Amniotic stem cell (primary cell): ENCODE measurements around the gene ARSG.
A peak's percentile ranks its signal among the peaks of the same experiment; 100 is the strongest.
"Not testable (repeated sequence)": the region's sequence is repeated elsewhere in the genome, so short reads cannot be mapped to it uniquely, and the experiment has no call there.

Experiments used
- DNase-seq: peaks from one replicate; lab custom pipeline; 2025; lab: John Stamatoyannopoulos, UW

Gene ARSG

GRCh38 chr17:68290955-68291835 lies at the start of gene ARSG, which contains the start of gene SLC16A6:
ARSG (plus strand) TSS chr17:68291495; CDS start chr17:68307494, 15,999 bp downstream.
SLC16A6 (minus strand) TSS chr17:68291127; CDS start chr17:68278320, 12,807 bp downstream.
- no peak for DNase-seq

- DNase-seq: no peak
Observed at GRCh38 chr17:68246271-68247028, 44.8 kb upstream of the ARSG start.

GRCh38 chr17:68247445-68248198 lies 43.7 kb upstream of the ARSG start, which contains the start of gene AMZ2:
AMZ2 (plus strand) TSS chr17:68248043; CDS start chr17:68250188, 2,145 bp downstream.
- DNase-seq: peak; percentile 85

DNA sequence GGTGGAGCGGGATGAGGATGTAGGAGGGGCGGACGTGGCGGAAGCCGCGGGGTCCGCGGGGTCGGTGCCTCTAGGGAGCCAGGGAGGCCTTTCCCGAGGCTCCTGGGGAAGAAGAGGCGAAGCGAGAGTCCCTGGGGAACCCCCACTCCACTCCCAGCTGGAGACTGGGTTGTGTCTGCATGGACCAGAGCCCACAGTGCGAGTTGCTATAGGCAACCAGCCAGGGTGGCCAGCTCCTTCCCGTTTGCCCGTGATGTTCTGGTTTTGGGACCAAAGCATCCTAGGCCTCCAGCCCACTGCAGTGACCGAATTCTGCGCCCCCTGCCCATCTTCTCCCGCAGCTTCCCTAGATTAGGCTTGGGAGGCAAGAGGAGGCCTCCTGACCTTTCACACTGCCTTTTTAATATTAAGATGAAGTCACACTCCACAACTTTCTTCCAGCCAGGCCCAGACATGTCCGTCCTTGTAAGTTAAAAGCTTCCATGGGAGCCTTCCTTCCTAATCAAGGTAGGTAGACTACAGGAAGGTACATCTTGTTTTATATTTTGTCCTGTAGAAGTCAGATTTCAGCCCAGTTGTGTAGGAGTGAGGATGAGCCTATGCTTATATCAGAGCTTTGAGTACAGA lies 43.0 kb upstream of the ARSG start:
- DNase-seq: no peak

- no peak for DNase-seq
Observed at GRCh38 chr17:68248891-68249290, 42.4 kb upstream of the ARSG start.

- no peak for DNase-seq
Observed at GRCh38 chr17:68249354-68249765, 41.9 kb upstream of the ARSG start.

- not testable (repeated sequence) for DNase-seq
Observed at GRCh38 chr17:68253426-68253825, 37.9 kb upstream of the ARSG start.

DNA sequence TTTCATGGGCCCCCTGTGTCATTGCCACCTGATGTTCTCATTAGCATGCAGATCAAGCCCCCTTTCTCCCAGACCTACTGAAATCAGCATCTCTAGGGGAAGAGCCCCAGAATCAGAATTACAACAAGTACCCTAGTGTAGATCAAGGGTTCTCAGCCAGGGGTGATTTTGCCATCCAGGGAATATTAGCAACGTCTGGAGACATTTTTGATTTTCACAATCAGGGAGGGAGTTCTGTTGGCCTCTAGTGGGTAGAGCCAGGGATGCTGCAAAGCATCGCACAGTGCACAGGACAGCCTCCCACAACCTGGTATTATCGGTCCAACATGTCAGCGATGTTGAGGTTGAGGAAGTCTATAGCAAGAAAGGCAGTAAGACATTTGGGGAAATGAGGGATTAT lies 36.1 kb upstream of the ARSG start:
- DNase-seq: no peak

- DNase-seq: no peak
Observed at GRCh38 chr17:68255731-68256538, 35.4 kb upstream of the ARSG start.

DNA sequence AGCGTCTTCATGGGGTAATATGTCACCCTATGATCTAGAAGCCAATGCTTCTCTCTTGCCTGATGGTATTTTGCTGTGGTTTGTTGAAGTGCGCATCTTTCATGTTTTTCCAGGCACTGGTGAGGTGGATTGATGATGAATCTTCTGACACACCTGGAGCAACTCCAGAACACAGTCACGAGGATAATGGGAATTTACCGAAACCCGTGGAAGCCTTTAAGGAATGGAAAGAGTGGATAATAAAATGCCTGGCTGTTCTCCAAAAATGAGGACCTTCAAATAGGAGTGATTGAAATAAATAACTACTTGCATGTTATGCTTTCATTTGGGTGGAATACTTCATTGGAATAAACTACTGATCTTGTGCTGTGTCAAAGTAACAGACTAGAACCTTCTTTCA lies 34.6 kb upstream of the ARSG start:
- DNase-seq: not testable (repeated sequence)

- DNase-seq: no peak
Observed at GRCh38 chr17:68257934-68258333, 33.4 kb upstream of the ARSG start.

- DNase-seq: peak; percentile 8
Observed at GRCh38 chr17:68258890-68259647, 32.2 kb upstream of the ARSG start.

DNA sequence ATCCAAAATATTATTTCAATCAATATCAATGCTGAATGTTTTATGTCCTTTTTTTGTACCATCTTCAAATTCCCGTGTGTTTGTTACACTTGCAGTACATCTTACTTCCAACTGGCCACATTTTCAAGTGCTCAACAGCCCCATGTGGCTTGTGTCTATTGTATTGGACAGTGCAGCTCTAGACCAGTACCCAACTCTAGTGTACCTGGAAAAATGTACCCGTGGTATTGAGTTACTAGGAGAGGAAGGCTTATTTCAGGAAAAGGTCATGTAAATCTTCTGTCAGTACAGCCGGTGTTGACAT lies 31.7 kb upstream of the ARSG start:
- not testable (repeated sequence) for DNase-seq

DNA sequence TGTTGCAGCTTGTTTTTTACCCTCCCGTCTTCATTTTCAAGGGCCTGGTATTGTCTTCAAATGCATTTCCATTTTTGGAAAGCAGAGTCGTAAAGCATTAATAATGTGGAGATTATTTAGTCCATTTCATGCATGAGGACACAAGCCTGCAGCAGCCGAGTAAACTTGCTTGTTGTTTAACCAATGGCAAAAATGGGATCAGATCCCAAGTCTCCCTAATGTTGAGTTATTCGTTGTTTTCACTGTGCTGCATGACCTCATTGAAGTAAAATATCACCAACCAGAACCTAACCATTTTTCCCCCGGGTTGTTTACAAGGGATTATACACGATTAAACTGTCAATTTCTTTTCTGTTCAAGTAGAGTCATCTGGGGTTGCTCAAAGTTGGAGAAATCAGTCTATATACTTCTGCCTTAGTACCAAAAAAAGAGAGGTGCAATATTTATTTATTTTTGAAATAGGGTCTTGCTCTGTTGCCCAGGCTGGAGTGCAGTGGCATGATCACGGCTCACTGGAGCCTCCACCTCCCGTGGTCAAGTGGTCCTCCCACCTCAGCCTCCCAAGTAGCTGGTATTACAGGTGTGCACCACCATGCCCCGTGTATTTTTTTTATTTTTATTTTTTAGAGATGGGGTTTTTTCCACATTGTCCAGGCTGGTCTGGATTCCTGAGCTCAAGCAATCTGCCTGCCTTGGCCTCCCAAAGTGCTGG lies 31.1 kb upstream of the ARSG start:
- DNase-seq: no peak

GRCh38 chr17:68262467-68262866 lies 28.8 kb upstream of the ARSG start:
- DNase-seq: not testable (repeated sequence)

DNA sequence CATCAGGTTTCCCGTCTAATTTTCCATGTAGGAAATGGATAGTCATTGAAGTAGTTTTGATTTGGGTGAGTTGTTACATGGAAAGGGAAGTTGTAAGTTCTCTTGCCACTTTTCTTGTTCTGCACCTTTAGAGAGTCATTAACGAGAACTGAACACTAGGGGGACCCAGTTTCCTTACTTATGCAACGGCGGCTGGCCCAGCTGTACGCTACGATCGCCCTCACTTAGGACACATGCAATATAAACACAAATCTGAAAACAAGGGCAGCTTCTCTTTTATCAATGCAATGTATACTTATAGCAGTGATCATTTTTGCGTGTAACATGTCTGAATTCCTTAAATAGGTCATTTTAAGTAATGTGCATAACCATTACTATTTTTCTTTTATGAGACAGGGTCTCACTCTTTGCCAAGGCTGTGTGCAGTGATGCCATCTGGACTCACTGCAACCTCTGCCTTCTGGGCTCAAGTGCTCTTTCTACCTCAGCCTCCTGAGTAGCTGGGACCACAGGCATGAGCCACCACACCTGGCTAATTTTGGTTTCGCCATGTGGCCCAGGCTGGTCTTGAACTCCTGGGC lies 28.1 kb upstream of the ARSG start:
- not testable (repeated sequence) for DNase-seq

GRCh38 chr17:68265833-68266232 lies 25.5 kb upstream of the ARSG start:
- DNase-seq: not testable (repeated sequence)

GRCh38 chr17:68273722-68274121 lies 17.6 kb upstream of the ARSG start:
- DNase-seq: no peak

- not testable (repeated sequence) for DNase-seq
Observed at GRCh38 chr17:68276339-68276738, 15.0 kb upstream of the ARSG start.
